IPS-18c (cell line): Measurements from ENCODE around the gene ATE1.
"Not testable (repeated sequence)": the region's sequence is repeated elsewhere in the genome, so short reads cannot be mapped to it uniquely, and the experiment has no call there.

Experiments
- H3K4me3 ChIP-seq: 2 replicates; pipeline ENCODE4 v1.7.0; 2013; ENCODE audit warnings: low read depth, mild to moderate bottlenecking, low read length, moderate library complexity; ENCODE audit not compliant: insufficient read depth
- H3K9me3 ChIP-seq: one replicate; pipeline ENCODE4 v1.6.1; 2013; ENCODE audit warnings: mild to moderate bottlenecking, low read length, moderate library complexity; ENCODE audit not compliant: control insufficient read depth, insufficient read depth

ATE1 gene

GRCh38 chr10:121927841-121928527, at the start of gene ATE1:
ATE1 (minus strand) TSS chr10:121928031; CDS start chr10:121927949, 82 bp downstream.
- H3K9me3 ChIP-seq = no peaks in the 10 kb centered on the region
- H3K4me3 ChIP-seq = peak within 1 kb of the TSS; percentile 94

- H3K9me3 ChIP-seq = peaks cover 5% of the 10 kb centered on the region
- no peak overlapping the region; the same call in 1 of the 2 replicates for H3K4me3 ChIP-seq
Measured at GRCh38 chr10:121976607-121977006, 48.8 kb upstream of the ATE1 start.

GRCh38 chr10:121975295-121976086, 47.7 kb upstream of the ATE1 start:
- peaks cover 5% of the 10 kb centered on the region for H3K9me3 ChIP-seq
- peak overlapping the region; percentile 92 for H3K4me3 ChIP-seq

GRCh38 chr10:121974535-121975294, 46.9 kb upstream of the ATE1 start, which contains the start of gene NSMCE4A:
NSMCE4A (minus strand) TSS chr10:121975217; CDS start chr10:121975165, 52 bp downstream.
- Histone ChIP-seq H3K4me3 (peak within 1 kb of the TSS; percentile 92), H3K9me3 (peaks cover 5% of the 10 kb centered on the region)

GRCh38 chr10:121974019-121974534, 46.2 kb upstream of the ATE1 start:
- peaks cover 5% of the 10 kb centered on the region for H3K9me3 ChIP-seq

GRCh38 chr10:121969086-121969485, 41.3 kb upstream of the ATE1 start:
- not testable (repeated sequence) for H3K4me3 ChIP-seq

More at GRCh38 chr10:121974019-121974534, 46.2 kb upstream of the ATE1 start:
- H3K4me3 ChIP-seq = peak overlapping the region; percentile 92

GRCh38 chr10:121965996-121966395, 38.2 kb upstream of the ATE1 start:
- H3K9me3 ChIP-seq = no peaks in the 10 kb centered on the region
- no peak overlapping the region for H3K4me3 ChIP-seq

More at GRCh38 chr10:121969086-121969485, 41.3 kb upstream of the ATE1 start:
- H3K9me3 ChIP-seq = not testable (repeated sequence)

GRCh38 chr10:121961456-121961855, 33.6 kb upstream of the ATE1 start:
- Histone ChIP-seq H3K4me3 (no peak overlapping the region), H3K9me3 (no peaks in the 10 kb centered on the region)

GRCh38 chr10:121959671-121960070, 31.8 kb upstream of the ATE1 start:
- H3K9me3 ChIP-seq = no peaks in the 10 kb centered on the region
- H3K4me3 ChIP-seq = no peak overlapping the region

- Histone ChIP-seq H3K4me3 (no peak overlapping the region), H3K9me3 (no peaks in the 10 kb centered on the region)
Measured at GRCh38 chr10:121956111-121957061, 28.6 kb upstream of the ATE1 start.

GRCh38 chr10:121952226-121952625, 24.4 kb upstream of the ATE1 start:
- Histone ChIP-seq H3K4me3 (no peak overlapping the region), H3K9me3 (no peaks in the 10 kb centered on the region)

- H3K9me3 ChIP-seq = no peaks in the 10 kb centered on the region
- no peak overlapping the region for H3K4me3 ChIP-seq
Measured at GRCh38 chr10:121949451-121949850, 21.6 kb upstream of the ATE1 start.

- no peaks in the 10 kb centered on the region for H3K9me3 ChIP-seq
Measured at GRCh38 chr10:121949049-121949448, 21.2 kb upstream of the ATE1 start.

GRCh38 chr10:121947343-121948330, 19.8 kb upstream of the ATE1 start:
- H3K4me3 ChIP-seq = no peak overlapping the region
- no peaks in the 10 kb centered on the region for H3K9me3 ChIP-seq

More at GRCh38 chr10:121949049-121949448, 21.2 kb upstream of the ATE1 start:
- no peak overlapping the region for H3K4me3 ChIP-seq

GRCh38 chr10:121942749-121943416, 15.1 kb upstream of the ATE1 start:
- H3K9me3 ChIP-seq = no peaks in the 10 kb centered on the region
- no peak overlapping the region for H3K4me3 ChIP-seq
